ENCODE results near the gene VPS13A.
"Not testable (repeated sequence)": the region's sequence is repeated elsewhere in the genome, so short reads cannot be mapped to it uniquely, and the experiment has no call there.

Gene VPS13A

DNA sequence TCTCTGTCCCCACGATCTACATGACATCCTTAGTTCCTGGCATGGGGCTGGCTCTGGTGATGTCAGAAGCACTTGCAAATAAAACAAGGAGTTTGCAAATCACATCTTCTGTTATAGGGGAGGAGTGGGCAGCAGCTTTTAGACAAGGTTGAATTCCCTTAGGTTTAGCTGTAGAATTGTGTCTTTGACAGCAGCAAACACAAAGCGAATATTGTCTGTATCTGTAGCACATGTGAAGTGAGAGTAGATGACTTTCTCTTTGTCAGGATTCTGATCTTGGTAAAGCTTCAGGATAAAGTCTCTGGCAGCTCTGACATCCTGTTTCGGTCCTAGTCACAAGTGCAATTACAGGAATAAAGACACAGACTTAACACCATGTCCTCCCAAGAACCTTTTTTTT is 246.5 kb downstream of the VPS13A start:
- no peak for DNase-seq (ENCODE audit: low read depth, low spot score)

DNA sequence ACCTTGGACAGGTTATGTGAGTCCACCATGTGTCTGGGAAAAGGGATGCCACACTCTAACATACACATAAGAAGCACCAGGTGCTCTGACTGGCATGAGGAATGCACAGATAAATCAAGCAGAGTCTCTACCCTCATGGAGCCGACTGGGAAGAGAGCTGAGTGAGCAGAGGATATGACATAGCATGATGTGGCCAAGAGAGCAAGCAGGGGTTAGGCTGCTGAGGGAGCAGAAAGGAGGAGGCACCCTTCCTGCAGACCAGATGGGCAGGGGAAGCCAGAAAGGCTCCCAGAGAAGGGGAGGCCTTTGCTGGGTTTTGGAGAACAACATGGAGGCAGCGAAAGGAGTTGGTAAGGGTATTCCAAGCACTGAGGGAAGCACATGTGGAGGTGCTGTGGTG is 247.7 kb downstream of the VPS13A start:
- DNase-seq (ENCODE audit: low read depth, low spot score) = no peak

GRCh38 chr9:77426712-77427111 is 249.4 kb downstream of the VPS13A start:
- DNase-seq (ENCODE audit: low read depth, low spot score) = no peak

- no peak for DNase-seq (ENCODE audit: low read depth, low spot score)
Measured at GRCh38 chr9:77427256-77427927, 250.1 kb downstream of the VPS13A start.

DNA sequence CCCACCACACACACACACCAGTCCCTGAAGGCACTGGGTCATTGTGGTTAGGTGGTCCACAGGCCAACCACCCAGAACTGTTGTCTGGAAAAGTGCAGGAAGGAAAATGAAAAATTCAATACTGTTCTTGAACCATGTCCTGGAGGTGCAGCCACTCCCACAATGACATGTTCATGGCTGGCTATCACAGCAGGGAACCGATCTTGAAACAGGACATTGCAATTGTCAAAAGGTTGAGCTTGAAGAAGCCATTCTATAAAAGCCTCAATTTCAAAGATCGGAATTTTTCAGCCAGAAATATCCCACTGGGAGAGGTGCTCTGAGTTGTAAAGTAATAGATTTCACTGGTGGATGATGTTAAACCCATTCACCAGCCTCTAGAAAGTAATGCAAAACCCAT is 252.6 kb downstream of the VPS13A start:
- DNase-seq (ENCODE audit: low read depth, low spot score) = no peak

DNA sequence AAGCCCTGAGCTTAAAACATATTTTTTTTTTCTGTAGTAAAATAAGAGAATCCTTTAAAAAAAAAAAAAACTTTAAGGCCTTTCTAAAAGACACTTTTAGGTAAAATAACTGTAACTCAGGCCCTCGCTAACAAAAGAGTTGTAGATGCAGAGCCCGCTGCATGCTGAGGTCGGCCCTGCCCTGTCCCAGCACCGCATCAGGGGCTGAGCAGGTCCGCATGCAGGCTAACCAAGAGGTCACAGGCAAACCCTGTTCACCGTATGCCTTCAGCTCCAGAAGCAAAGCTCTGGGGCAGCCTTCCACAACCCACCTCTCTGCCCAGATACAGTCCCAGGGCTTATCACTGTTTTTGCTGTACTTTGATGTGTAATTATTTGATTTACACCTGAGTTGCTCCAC is 254.7 kb downstream of the VPS13A start:
- no peak for DNase-seq (ENCODE audit: low read depth, low spot score)

DNA sequence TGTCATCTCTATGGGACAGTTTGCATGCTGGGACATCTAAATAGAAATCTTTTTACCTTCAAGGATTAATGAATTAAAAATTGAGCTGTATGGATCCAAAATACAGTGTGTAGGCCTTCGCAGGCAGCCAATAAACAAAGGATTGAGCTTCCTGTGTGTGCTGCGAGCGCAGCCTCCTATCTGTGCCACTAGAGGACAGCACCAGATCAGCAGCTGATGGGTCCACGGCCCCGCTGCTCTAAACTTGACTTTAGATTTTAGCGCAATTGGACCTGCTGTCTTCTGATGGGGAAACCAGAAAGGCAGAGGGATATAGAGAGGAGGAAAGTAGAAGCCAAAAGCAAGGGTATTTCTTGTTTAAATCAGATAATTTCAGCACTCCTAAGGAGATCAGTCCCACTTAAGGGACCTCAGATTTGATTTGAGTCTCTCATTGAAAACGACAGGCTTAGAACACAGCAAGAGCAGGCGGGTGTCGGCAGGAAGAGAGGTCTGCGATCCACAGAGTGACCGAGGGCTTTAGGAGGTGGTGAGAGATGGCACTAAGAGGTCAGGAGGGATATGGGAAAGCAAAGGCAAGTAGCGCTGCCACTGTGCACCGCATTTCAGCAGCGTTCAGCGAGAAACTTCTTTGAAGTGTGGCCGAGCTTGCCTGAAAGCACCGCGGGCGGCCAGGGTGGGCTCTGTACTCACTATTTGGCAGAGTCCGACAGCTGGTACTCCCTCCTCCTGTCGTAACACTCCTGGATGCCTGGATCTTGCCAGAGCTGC is 256.5 kb downstream of the VPS13A start:
- DNase-seq (ENCODE audit: low read depth, low spot score) = peak; percentile 65

DNA sequence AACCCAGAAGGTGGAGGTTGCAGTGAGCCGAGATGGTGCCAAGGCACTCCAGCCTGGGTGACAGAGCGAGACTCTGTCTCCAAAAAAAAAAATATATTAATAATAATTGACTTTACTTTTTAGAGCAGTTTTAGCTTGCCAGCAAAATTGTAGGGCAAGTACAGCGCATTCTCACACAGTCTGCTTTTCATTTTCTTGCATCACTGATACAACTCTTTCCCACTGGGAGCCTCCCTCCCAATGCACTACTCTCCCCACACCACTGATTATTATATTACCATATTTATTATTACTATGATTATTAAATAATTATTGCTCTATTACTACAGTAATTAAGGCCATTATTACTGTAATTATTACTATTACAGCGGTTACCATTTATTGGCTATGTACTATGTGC is 257.9 kb downstream of the VPS13A start:
- no peak for DNase-seq (ENCODE audit: low read depth, low spot score)

DNA sequence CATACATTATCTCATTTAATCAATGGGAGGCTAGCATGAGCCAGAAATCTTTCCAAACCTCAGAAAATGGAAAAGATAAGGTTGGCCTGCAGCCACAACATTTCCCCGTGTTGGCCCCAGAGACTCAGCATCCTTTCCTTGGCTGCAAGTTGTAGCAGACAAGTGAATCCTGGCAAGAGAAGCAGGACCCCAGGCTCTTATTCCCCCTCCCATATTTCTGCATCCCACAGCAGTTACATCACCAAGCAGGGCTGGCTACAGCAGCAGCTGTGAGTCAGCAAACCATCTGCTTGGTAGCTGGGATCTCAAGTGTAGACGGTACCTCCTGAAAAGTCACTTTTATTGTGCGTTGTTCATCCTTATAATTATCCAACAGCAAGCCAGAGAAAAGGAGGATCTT is 258.4 kb downstream of the VPS13A start:
- no peak for DNase-seq (ENCODE audit: low read depth, low spot score)

DNA sequence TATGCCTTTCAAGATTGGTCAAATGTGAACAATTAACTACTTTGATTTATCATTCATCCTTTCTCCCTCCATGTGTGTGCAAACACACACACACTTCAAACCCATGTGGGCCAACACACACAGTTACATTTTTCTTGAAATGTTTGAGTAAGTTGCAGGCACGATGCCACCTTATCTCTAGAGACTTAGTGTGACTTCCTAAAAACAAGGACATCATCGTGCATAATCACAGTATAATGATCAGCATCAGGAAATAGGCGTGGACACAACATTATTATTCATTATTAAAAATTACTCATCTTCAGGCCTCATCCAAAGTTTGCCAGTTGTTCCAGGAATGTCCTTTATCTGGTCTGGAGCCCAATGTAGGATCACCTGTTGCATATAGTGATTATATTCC is 261.3 kb downstream of the VPS13A start:
- no peak for DNase-seq (ENCODE audit: low read depth, low spot score)

- peak; percentile 96 for DNase-seq (ENCODE audit: low read depth, low spot score)
Measured at GRCh38 chr9:77440057-77440456, 262.7 kb downstream of the VPS13A start.

- DNase-seq (ENCODE audit: low read depth, low spot score) = not testable (repeated sequence)
Measured at GRCh38 chr9:77441124-77441523, 263.8 kb downstream of the VPS13A start.

- no peak for DNase-seq (ENCODE audit: low read depth, low spot score)
Measured at GRCh38 chr9:77442436-77442835, 265.1 kb downstream of the VPS13A start.

- DNase-seq (ENCODE audit: low read depth, low spot score) = no peak
Measured at GRCh38 chr9:77447646-77448045, 270.3 kb downstream of the VPS13A start.

DNA sequence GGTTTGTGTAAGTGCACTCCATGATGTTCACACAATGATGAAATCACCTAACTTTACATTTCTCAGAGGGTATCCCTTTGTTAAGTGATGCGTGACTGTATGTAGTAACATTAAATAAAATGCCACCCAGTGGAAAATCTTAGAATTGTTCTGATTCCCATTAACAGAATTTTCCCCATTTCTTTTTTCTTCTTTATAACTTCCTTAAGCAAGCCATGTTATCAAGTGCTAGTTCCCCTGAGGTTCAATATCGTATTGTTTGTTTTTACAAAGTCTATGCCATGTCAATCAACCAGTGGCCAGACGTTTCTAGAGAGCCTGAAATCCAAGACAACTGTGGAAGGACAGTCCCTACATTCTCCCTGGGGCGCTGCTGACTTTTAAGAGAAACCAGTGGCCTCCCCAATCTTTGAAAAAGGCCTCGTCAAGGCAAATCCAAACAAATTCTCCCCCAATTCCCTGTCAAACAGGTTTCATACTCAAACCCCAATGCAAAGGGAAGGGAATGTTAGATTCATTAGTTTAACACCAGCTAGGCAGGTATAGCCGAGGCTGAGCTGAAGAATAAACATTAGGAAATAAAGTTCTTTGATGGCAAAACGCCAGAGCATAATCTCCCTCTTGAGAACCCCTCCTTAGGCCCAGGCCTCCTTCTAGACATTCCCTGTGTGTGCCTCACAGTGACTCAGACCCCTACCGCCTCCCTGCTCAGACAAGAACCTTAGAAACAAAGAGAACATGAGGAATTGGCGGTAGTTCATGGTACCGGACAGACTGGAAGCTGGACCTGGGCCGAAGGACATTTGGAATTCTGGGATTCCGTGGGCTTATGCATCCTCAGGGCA is 272.1 kb downstream of the VPS13A start:
- peak; percentile 62 for DNase-seq (ENCODE audit: low read depth, low spot score)

GRCh38 chr9:77450085-77450475 is 272.7 kb downstream of the VPS13A start:
- no peak for DNase-seq (ENCODE audit: low read depth, low spot score)

DNA sequence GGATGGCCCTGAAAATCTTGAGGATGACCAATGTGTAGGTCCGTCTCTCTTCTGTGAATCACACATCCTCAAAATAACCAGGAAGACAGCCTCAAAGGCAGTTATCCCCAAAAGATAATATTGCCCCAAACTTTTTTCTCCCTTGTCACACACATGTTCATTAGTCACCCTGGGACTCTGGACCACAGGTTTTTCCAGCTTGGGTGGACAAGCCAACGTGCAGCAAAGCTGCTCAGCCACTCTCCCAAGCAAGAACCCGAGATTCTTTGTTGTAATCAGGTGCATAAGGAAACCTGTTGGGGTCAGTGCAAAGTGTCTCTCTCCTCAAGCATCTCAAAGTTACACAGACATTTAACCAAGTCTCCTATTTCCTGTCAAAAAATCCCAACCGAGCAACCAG is 274.2 kb downstream of the VPS13A start:
- no peak for DNase-seq (ENCODE audit: low read depth, low spot score)

GRCh38 chr9:77453825-77454647 is 276.7 kb downstream of the VPS13A start:
- DNase-seq (ENCODE audit: low read depth, low spot score) = no peak

GRCh38 chr9:77454663-77455062 is 277.3 kb downstream of the VPS13A start:
- DNase-seq (ENCODE audit: low read depth, low spot score) = peak; percentile 93

DNA sequence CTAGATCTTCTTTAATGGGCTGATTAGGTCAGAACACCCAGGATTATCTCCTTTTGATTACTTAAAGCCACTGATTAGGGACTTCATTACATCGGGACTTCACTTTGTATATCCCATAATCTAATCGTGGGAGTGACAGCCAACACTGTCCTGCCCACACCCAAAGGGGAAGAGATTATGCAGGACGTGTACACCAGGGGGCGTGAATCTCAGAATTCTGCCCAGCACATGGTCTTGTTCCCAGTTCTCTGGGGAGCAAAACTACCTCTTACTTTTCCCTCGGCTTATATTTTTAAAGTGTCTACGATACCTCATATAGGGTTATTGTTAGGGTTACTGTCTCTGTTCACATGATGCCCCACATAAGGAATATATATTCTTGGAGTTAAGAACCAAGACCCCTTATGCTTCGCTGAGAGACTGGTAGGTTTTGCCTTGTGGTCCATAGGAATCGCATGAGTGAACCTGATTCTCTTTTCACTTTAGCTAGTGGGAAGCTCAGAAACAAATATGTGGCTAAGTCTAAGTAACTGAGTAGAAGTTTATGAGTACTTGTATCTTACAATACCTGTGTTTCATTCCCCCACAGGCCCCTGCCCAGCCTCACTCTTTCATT is 278.1 kb downstream of the VPS13A start:
- no peak for DNase-seq (ENCODE audit: low read depth, low spot score)

DNA sequence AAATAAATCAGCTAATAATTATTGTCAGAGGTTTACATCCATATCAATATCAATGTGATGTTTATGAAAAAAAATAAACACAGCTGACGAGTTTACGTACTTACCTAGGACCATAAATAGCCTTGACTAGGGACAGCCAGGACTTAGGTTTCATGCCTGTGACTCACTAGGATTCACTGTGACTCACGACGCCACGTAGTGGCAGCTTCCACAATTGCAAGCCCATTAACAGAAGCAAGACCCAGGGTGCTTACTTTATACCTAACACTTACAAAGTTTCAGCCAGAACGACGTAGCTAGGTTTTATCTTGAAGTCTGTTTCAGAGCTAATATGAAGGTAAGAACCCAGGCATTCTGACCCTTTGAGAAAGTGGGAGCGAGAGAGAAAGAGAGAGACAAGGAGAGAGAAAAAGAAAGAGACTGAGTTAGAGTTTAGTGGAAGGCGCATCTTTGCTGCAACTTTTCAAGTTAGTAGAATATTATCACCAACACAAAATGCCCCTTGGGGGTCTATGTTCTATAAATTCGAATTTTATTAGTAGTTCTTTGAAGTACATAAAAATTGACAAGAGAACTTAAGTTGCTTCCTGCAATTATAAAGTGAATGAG is 279.6 kb downstream of the VPS13A start:
- peak; percentile 85 for DNase-seq (ENCODE audit: low read depth, low spot score)
